Measurements from ENCODE around the gene PARD3B. TPM values are rescaled to one million over a fixed set of nuclear protein-coding genes. Genes with fewer than 3 reads are reported as not detected.
A peak's percentile ranks its signal among the peaks of the same experiment; 100 is the strongest.

The PARD3B gene
- total and polyA plus RNA-seq, 2 of the 4 experiments (the other 2 are of a cell fraction) = 3.3 to 15.6 TPM

GRCh38 chr2:204551512-204551863, 6.2 kb downstream of the PARD3B start:
- Histone ChIP-seq H3K4me3 (ENCODE audit: insufficient read depth, low read depth, low read length) (no peak overlapping the region), H2BK5ac (ENCODE audit: low read depth, low read length, poor library complexity, severe bottlenecking) (peak overlapping the region; percentile 99), H3K79me1 (ENCODE audit: low read depth in 1 of 2, low read length in 2 of 2) (peaks cover 53 to 61% of the 10 kb centered on the region in 2 experiments), H3K9me1 (ENCODE audit: insufficient read depth, low read length) (peaks cover 6% of the 10 kb centered on the region; the same call in 1 of the 2 replicates), H3K27ac (ENCODE audit: insufficient read depth, low read length) (peak overlapping the region; percentile 99), H2BK120ac (ENCODE audit: low read depth, low read length) (peak overlapping the region; percentile 94), H3K4me2 (ENCODE audit: low read depth, low read length) (peak overlapping the region; percentile 75), H3K9me3 (ENCODE audit: control insufficient read depth, insufficient read depth, low read length) (no peaks in the 10 kb centered on the region), H2AFZ (replicated peaks; ENCODE audit: low read length, poor library complexity) (no peak overlapping the region), H3K23ac (ENCODE audit: low read depth, low read length) (peak overlapping the region; percentile 84), H4K91ac (ENCODE audit: insufficient read depth, low read depth, low read length) (peak overlapping the region; percentile 94), H3K9ac (ENCODE audit: low read depth, low read length) (peak overlapping the region; percentile 77), H3K14ac (replicated peaks; ENCODE audit: low read depth, low read length) (peak overlapping the region; percentile 57), H3K4me1 (ENCODE audit: control insufficient read depth, insufficient read depth, low read length) (peaks cover 18% of the 10 kb centered on the region), H2BK15ac (ENCODE audit: low read depth, low read length) (peak overlapping the region; percentile 81; the same call in 2 of the 3 replicates), H3K4ac (ENCODE audit: low read depth, low read length) (peak overlapping the region; percentile 91), H4K8ac (ENCODE audit: low read depth in 2 of 2, low read length in 2 of 2) (peak overlapping the region; percentile 84 to 85), H2AK9ac (replicated peaks; ENCODE audit: low read depth, low read length, poor library complexity) (no peak overlapping the region), H3K27me3 (ENCODE audit: control insufficient read depth, insufficient read depth, low read length) (no peaks in the 10 kb centered on the region), H2AK5ac (ENCODE audit: low read depth, low read length) (peak overlapping the region; percentile 65; the same call in 1 of the 2 replicates), H2BK20ac (ENCODE audit: low read depth, low read length) (peak overlapping the region; percentile 82), H3K56ac (ENCODE audit: extremely low read depth, insufficient read depth, low read length) (peak overlapping the region; percentile 59; the same call in 1 of the 2 replicates), H3K36me3 (ENCODE audit: control insufficient read depth, insufficient read depth, low read length) (no peaks in the 10 kb centered on the region), H4K5ac (ENCODE audit: low read depth, low read length) (peak overlapping the region; percentile 89), H3K18ac (ENCODE audit: low read depth, low read length) (peak overlapping the region; percentile 93), H4K20me1 (ENCODE audit: insufficient read depth, low read length) (no peaks in the 10 kb centered on the region)
- WGBS, 2 experiments (ENCODE audit: extremely low coverage in 2 of 2, insufficient read length in 1 of 2) = no CpG with 5 or more reads among the region's 3 CpGs
- no TSS peak for BruUV-seq (replicated peaks)
- no peak for TF ChIP-seq FOS (IDR thresholded peaks at IDR 0.05; ENCODE audit: low read depth, low read length)
- no peak for TF ChIP-seq POLR2A (IDR thresholded peaks at IDR 0.05; ENCODE audit: low read depth, low read length)
- intact Hi-C loops (cut with micrococcal nuclease) (loop anchor here (2.0 kb wide), 2 partner anchors 141 to 227 kb away; no protein-coding TSS in a partner anchor), in situ Hi-C loops (cut with MboI; ENCODE audit: low sequenced_read_pairs) (loop anchor here (5.0 kb wide), 1 partner anchor 214 kb away; no protein-coding TSS in a partner anchor), dilution Hi-C loops (cut with HindIII; ENCODE audit: low sequenced_read_pairs, unreplicated experiment) (no loop called here)
- ChIA-PET CTCF (interaction anchor here (0.6 to 1.6 kb wide), 3 partner anchors 69 to 1125 kb away, joined by 3 to 4 read pairs (median 4); no protein-coding TSS in a partner anchor), POLR2A (ENCODE audit: unreplicated experiment) (interaction anchor here (0.6 kb wide), 1 partner anchor 77 kb away, joined by 7 read pairs; no protein-coding TSS in a partner anchor)
- no peak for DNase-seq
- ATAC-seq (ENCODE audit: low read depth) = no peak; the same call in 1 of the 2 replicates
